Activated naive CD8-positive, alpha-beta T cell treated with anti-CD3 and anti-CD28 coated beads, Interleukin-2, amount 10 ng/mL, durations not matched to agents 7 days and 5 days (primary cell): ENCODE measurements around the gene RASAL3. TPM values are rescaled to one million over a fixed set of nuclear protein-coding genes. Genes with fewer than 3 reads are reported as not detected.

ENCODE experiments used
- ATAC-seq: fragments of 150-1000 bp; cut with Tn5 transposase; one replicate; pipeline ENCODE4 v1.10.0; 2021; ENCODE audit warnings: low read depth, moderate library complexity
- POLR2A ChIA-PET: fragments of 350-600 bp; sonication (Branson Sonifier 250); formaldehyde crosslinking; loops from one replicate; lab custom pipeline; 2021; ENCODE audit warnings: antibody characterized with exemption; lab: Charles Lee
- DNase-seq: peaks from one replicate; pipeline ENCODE4 v3.0.0; 2021
- H3K27ac Mint-ChIP-seq: one replicate; pipeline ENCODE4 v1.8.0; 2022; ENCODE audit warnings: mild to moderate bottlenecking, mixed read lengths
- H3K27me3 Mint-ChIP-seq: one replicate; pipeline ENCODE4 v1.8.0; 2022; ENCODE audit warnings: mild to moderate bottlenecking, moderate library complexity, mixed read lengths
- H3K36me3 Mint-ChIP-seq: one replicate; pipeline ENCODE4 v1.8.0; 2021; ENCODE audit warnings: mild to moderate bottlenecking, mixed read lengths
- H3K4me1 Mint-ChIP-seq: one replicate; pipeline ENCODE4 v1.8.0; 2021; ENCODE audit warnings: mixed read lengths
- H3K4me3 Mint-ChIP-seq: one replicate; pipeline ENCODE4 v1.8.0; 2022; ENCODE audit warnings: mild to moderate bottlenecking, moderate library complexity, mixed read lengths
- H3K9me3 Mint-ChIP-seq: one replicate; pipeline ENCODE4 v1.8.0; 2021; ENCODE audit warnings: mixed read lengths
- total RNA-seq, 2 experiments: library from RNA; stranded (reverse); gene quantifications; one replicate each; pipeline ENCODE4 v1.2.3, GENCODE V29; 2021

RASAL3 gene
- total RNA-seq, 2 experiments from 2014 or later: 168 to 172 TPM

DNA sequence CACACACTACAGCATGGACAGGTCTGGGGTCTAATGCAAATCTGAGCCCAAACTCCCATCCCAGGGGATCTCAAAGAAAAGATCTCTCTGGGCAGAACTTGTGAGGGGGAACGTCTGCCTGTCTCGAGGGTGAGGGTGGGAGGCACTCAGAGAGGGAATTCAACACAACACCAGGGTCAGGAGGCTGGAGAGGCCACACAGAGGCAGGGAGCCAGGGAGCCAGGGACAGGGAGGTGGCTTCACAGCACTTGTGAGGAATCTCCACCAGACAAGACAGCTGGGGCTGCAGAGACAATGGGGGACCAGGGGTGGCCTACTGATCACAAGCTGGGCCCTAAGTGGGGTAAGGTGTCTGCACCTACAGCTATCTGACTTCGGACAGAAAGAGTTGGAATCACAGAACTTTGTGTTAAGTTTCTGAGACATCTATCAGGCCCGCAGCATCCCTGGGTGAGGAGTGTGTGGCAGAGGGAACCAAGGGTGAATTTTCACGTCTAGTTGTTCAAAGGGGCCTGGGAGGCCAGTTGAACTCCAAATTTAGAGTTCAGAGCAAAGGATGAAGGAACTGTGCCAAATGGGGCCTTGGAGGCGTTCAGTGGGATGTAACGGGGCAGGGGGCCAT, 32.8 kb downstream of the RASAL3 start:
- Mint-ChIP-seq H3K27me3 (no peaks in the 10 kb centered on the region), H3K4me3 (peak overlapping the region; percentile 98), H3K4me1 (peaks cover 24% of the 10 kb centered on the region), H3K27ac (peak overlapping the region; percentile 95), H3K9me3 (no peaks in the 10 kb centered on the region), H3K36me3 (peaks cover 12% of the 10 kb centered on the region)
- POLR2A ChIA-PET: interaction anchor here (1.2 to 4.0 kb wide), 2 partner anchors 12 to 99 kb away, joined by 3 to 32 read pairs; partner anchors contain the start of genes AKAP8L and BRD4
- ATAC-seq (no peak), DNase-seq (no peak)

DNA sequence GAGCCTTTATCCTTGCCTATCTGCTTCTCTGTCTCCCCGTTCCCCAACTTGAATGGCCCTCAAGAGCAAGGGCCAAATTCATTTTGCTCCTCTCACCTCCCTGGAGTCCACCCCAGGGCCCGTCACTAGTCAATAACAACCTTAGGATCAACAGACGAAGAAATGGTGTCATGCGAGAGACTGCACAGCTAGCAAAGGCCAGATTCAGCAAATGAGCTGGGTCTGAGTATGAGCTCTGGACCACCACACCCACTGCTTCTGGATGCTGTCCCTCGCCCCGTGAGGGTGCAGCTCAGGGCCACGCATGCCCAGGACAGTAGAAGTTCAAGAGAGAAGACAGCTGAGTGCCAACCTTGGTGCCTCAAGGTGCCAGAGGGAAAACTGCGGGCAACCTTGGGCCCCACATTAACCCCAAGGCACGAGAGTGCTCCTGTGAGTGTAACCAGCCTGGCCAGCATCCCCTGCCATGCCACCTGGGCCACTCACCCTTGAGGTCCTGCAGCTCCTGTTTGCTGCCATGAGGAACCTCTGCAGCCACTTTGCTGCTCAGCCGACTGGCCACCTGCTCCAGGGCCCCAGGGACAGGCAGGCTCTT, 33.7 kb downstream of the RASAL3 start:
- Mint-ChIP-seq H3K27me3 (no peaks in the 10 kb centered on the region), H3K9me3 (no peaks in the 10 kb centered on the region), H3K4me1 (peaks cover 26% of the 10 kb centered on the region), H3K36me3 (peaks cover 17% of the 10 kb centered on the region), H3K27ac (no peak overlapping the region), H3K4me3 (peak overlapping the region; percentile 98)
- POLR2A ChIA-PET: interaction anchor here (0.6 to 4.0 kb wide), 4 partner anchors 11 to 1050 kb away, joined by 3 to 32 read pairs (median 4); partner anchors contain the start of genes AKAP8L and BRD4
- no peak for ATAC-seq
- no peak for DNase-seq

DNA sequence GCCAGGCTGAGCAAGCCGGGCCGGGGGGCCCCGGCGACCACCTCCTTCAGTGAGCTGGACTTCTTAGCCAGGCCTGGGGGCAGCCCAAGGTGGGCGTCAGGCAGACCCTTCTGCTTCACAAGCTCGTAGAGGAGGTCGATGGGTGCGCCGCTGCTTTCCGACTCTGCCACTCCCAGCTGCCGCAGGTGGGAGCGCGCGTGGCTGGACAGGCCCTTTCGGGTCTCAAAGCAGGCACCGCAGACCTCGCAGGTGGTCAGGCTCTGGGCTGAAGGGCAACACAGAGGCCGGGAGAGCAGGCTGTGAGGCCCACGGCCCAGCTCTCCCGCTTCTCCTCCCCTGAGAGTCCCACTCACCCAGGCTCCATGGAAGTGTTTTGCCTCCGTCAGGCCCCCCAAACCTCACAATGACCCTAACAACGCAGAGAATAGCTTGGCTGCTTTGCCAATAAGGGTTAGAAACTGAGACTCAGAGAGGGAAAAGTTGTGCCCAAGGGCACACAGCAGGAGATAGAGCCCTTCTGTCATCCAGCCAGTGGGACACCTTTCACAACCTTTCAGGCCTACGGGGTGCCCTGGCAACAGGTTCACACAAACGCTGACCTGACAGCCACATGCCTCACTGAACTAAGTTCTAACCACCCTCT, 34.4 kb downstream of the RASAL3 start:
- ATAC-seq: no peak
- peaks cover 20% of the 10 kb centered on the region for H3K36me3 Mint-ChIP-seq
- POLR2A ChIA-PET: interaction anchor here (0.8 to 4.0 kb wide), 3 partner anchors 10 to 126 kb away, joined by 3 to 32 read pairs (median 4); partner anchors contain the start of gene AKAP8L
- peaks cover 26% of the 10 kb centered on the region for H3K4me1 Mint-ChIP-seq
- no peaks in the 10 kb centered on the region for H3K27me3 Mint-ChIP-seq
- no peak overlapping the region for H3K4me3 Mint-ChIP-seq
- H3K27ac Mint-ChIP-seq: no peak overlapping the region
- DNase-seq: no peak
- H3K9me3 Mint-ChIP-seq: no peaks in the 10 kb centered on the region

DNA sequence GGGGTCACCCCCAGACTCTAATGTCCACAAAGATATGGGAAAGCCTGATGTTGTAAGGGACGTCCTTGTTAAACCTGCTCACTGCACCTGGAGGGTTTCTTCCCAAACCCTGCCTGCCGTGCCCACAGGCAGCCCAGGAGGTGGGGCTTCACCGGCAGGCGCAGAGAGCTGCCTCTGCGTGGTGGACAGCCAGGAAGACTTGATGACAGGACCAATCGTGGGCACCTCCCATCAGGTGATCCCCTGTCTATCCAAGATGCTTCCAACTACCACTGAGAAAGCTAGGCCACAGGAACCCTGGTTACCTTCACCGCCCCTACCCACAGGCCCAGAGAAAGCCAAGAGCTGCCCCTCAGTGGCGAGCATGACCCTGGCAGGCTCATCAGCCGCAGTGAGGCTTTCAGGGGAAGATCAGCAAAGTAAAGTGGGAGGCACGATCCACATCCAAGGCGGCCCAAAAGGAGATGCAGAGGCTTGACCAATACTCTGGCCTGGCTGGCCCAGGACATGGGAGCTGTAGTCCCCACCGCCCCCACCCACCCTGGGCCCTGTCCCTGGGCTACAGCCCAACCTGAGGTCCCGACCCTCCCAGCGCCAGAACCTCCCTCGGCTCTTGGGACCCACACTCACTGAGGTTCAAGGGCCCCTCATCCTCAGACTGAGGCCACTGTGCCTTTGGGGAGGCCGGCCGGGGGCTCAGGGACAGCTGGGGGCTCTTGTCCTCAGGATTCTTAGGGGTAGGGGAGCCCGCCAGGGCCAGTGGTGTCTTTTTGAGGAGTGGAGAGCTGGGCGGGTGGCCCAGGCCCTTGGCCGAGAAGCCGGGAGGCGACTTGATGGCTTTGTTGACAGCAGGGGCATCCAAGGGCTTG, 35.2 kb downstream of the RASAL3 start:
- Mint-ChIP-seq H3K4me1 (peaks cover 26% of the 10 kb centered on the region), H3K27ac (no peak overlapping the region), H3K9me3 (no peaks in the 10 kb centered on the region), H3K36me3 (peaks cover 22% of the 10 kb centered on the region), H3K4me3 (no peak overlapping the region), H3K27me3 (no peaks in the 10 kb centered on the region)
- ATAC-seq (no peak), DNase-seq (no peak)
- POLR2A ChIA-PET: interaction anchor here (0.8 to 4.0 kb wide), 3 partner anchors 9 to 127 kb away, joined by 3 to 32 read pairs (median 4); partner anchors contain the start of gene AKAP8L

DNA sequence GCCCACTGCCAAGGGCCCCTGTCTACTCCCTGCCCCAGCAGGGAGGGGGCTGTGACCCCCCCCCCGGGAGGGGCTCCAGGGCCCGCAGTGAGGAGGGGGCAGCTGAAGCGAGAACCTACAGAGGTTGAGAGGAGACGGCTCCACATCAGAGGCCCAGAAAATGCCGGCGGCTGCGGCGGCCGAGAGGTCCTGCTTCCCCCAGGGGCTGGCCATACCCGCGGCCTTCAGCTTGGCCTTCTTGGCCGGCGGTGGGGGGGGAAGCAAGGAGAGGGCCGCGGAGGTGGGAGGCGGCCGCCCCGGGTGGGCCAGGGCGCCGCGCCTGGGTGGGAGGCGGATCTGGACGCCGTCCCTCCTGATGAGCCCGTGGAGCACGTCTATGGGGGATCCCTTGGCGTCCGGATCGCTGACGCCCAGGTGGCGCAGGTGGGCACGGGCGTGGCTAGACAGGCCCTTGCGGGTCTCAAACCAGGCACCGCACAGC, 36.3 kb downstream of the RASAL3 start:
- POLR2A ChIA-PET: interaction anchor here (0.6 to 4.0 kb wide), 2 partner anchors 8 to 22 kb away, joined by 3 to 32 read pairs; partner anchors contain the start of gene AKAP8L
- Mint-ChIP-seq H3K27ac (no peak overlapping the region), H3K36me3 (peaks cover 31% of the 10 kb centered on the region), H3K4me1 (peaks cover 20% of the 10 kb centered on the region), H3K9me3 (peaks cover 2% of the 10 kb centered on the region), H3K27me3 (no peaks in the 10 kb centered on the region), H3K4me3 (no peak overlapping the region)
- DNase-seq (no peak), ATAC-seq (no peak)

DNA sequence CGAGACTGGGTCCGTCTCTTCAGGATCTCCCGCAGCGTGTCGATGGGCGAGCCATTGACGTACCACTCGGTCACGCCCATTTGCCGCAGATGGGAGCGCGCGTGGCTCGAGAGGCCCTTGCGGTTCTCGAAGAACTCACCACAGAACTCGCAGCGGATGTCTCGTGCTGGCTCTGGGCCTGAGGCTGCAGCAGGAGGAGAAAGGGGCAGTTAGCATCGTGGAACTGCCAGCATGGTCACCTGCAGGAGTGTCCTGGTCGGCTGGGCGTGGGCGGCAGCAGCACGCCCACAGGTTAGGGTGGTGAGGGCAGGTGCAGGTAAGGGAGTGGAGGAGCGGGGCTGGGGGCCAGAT, 37.0 kb downstream of the RASAL3 start:
- POLR2A ChIA-PET: no interaction called here
- peaks cover 20% of the 10 kb centered on the region for H3K4me1 Mint-ChIP-seq
- H3K27ac Mint-ChIP-seq: no peak overlapping the region
- H3K9me3 Mint-ChIP-seq: peaks cover 2% of the 10 kb centered on the region
- H3K36me3 Mint-ChIP-seq: peaks cover 37% of the 10 kb centered on the region
- no peak overlapping the region for H3K4me3 Mint-ChIP-seq
- ATAC-seq: no peak
- no peaks in the 10 kb centered on the region for H3K27me3 Mint-ChIP-seq
- DNase-seq: no peak

DNA sequence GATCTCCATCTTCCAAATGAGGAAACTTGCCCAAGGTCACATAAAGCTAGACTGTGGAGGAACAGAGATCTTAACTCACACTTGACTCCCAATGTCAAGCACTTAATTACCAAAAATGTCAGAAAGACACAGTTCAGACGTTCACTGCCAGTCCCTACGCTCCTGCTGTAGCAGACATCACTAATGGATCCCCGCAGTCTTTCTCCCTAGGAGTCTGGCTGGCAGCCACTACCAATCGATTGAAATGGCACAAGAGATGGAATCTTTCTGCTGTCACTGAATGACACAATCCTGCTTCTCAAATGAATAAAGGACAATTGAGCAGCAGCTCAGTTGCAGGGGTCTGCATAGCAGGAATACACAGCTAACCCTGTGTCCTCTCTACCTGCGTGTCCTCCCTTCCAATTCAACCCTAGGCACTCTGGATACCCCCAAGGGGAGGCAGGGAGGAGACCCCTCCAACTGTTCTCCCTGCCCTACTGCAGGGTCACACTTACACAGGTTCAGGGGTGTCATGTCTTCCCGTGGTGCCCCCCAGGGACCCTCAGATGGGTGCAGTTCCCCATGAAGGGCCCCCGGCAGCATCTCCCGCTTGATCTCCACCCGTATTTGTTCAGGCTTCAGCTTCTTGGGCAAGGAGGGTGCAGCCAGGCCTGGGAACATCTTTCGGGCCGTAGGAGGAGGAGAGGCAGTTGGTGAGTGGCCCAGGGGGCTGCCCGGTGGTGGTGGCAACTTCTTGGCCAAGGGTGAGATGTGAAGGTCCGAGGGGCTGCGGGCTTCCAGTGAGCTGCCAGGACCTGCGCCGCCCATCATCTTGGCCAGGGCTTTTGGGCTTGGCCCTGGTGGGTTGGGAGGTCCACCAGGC, 37.6 kb downstream of the RASAL3 start:
- H3K4me3 Mint-ChIP-seq: no peak overlapping the region
- ATAC-seq: no peak
- no peaks in the 10 kb centered on the region for H3K27me3 Mint-ChIP-seq
- DNase-seq: no peak
- peaks cover 39% of the 10 kb centered on the region for H3K36me3 Mint-ChIP-seq
- H3K4me1 Mint-ChIP-seq: peaks cover 18% of the 10 kb centered on the region
- H3K9me3 Mint-ChIP-seq: peaks cover 2% of the 10 kb centered on the region
- POLR2A ChIA-PET: no interaction called here
- H3K27ac Mint-ChIP-seq: no peak overlapping the region

DNA sequence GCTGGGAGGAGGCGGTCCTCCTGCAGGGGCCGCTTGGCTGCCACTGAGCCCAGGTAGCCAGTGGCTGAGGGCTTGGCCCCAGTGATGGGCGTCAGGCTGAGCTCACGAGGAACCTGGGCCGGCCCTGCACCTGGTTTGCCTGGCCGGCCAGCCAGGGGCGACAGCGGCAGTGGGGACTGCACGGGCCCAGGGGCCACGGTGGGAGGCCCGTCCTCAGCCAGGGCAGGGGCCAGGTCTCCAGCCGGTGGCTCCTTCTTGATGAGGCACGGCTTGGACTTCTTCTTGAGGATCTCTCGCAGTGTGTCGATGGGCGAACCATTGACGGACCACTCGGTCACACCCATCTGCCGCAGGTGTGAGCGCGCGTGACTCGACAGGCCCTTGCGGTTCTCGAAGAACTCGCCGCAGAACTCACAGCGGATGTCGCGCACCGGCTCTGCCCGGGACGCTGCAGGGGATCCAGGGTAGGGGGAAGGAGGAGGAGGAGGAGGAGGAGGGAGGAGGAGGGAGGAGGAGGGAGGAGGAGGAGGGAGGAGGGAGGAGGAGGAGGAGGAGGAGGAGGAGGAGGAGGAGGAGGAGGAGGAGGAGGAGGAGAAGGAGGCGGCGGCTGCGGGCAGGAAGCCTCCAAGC, 38.9 kb downstream of the RASAL3 start:
- no peak overlapping the region for H3K4me3 Mint-ChIP-seq
- peaks cover 39% of the 10 kb centered on the region for H3K36me3 Mint-ChIP-seq
- peaks cover 2% of the 10 kb centered on the region for H3K9me3 Mint-ChIP-seq
- no peak overlapping the region for H3K27ac Mint-ChIP-seq
- ATAC-seq: no peak
- no peaks in the 10 kb centered on the region for H3K27me3 Mint-ChIP-seq
- DNase-seq: no peak
- POLR2A ChIA-PET: no interaction called here
- peaks cover 9% of the 10 kb centered on the region for H3K4me1 Mint-ChIP-seq

DNA sequence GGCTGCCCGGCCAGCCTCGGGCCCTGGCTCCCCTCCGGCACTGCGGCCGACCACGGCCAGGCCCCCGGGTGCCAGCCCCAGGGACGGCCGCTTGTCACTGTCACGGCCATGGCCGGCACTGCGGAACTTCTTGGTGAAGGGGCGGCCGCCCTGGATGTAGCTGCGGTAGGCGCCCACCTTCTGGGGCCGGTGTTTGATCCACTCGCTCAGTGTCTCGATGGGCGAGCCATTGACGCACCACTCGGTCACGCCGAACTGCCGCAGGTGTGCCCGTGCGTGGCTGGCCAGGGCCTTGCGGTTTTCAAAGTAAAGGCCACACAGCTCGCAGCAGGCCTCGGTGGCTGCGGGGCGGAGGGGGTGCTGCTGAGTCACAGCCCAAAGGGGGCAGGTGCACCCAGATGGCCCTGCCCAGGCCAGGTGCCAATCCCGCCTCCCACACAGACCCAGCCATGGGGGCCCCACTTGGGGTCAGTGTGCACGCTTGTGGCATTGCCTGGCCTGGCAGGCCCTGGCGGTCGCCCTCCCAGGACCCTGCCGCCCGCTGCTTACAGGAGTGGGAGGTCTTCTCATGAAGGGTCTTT, 39.6 kb downstream of the RASAL3 start:
- H3K36me3 Mint-ChIP-seq: peaks cover 39% of the 10 kb centered on the region
- H3K4me3 Mint-ChIP-seq: no peak overlapping the region
- no peaks in the 10 kb centered on the region for H3K27me3 Mint-ChIP-seq
- no peak overlapping the region for H3K27ac Mint-ChIP-seq
- peaks cover 12% of the 10 kb centered on the region for H3K4me1 Mint-ChIP-seq
- POLR2A ChIA-PET: no interaction called here
- peaks cover 2% of the 10 kb centered on the region for H3K9me3 Mint-ChIP-seq
- ATAC-seq (no peak), DNase-seq (no peak)

DNA sequence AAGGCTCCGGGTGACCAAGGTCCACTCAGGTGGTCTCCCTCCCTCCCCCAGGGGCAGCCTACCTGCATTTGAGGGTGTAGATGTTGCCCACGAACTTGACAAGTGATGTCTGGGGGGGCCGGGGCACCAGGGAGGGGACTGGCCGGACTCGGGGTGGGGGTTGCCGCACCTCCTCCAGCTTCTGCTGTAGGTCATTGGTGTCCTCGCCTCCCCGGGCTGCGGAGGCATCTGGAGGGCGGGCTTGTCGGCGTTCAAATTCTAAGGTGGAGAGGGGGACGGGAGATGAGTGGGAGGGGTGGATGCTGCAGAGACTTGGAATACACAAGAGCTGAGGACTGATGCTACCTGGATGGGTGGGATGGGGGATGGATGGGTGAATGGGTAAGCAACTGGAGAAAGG, 40.2 kb downstream of the RASAL3 start:
- Mint-ChIP-seq H3K4me1 (peaks cover 15% of the 10 kb centered on the region), H3K36me3 (peaks cover 39% of the 10 kb centered on the region), H3K4me3 (no peak overlapping the region), H3K27ac (no peak overlapping the region), H3K9me3 (peaks cover 2% of the 10 kb centered on the region), H3K27me3 (no peaks in the 10 kb centered on the region)
- DNase-seq: no peak
- POLR2A ChIA-PET: no interaction called here
- ATAC-seq: no peak

DNA sequence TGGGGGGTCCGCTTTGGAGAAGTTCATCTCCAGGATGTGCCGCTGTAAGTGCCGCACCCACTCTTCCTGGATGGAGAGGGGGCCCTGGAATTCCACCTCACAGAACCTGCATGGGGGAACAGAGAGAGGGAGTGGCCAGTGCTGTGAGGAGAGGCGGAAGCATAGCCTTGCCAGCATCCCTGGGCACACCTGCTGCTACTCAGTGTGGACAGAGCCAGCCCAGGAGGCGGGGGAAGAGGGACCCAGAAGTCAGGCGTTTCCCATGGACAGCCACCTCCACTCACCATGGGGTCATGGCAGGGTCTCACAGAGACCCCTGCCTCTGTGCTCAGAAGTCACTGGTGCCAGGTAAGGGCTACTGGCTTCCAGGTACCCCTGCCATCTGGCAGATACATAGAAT, 41.2 kb downstream of the RASAL3 start:
- Mint-ChIP-seq H3K4me3 (no peak overlapping the region), H3K27ac (no peak overlapping the region), H3K27me3 (no peaks in the 10 kb centered on the region), H3K9me3 (peaks cover 2% of the 10 kb centered on the region), H3K4me1 (peaks cover 13% of the 10 kb centered on the region), H3K36me3 (peaks cover 41% of the 10 kb centered on the region)
- POLR2A ChIA-PET: no interaction called here
- ATAC-seq (no peak), DNase-seq (no peak)
